HepG2 (cell line): ENCODE measurements around the gene ATRAID. TPM values are rescaled to one million over a fixed set of nuclear protein-coding genes. Genes with fewer than 3 reads are reported as not detected.

Source experiments
- BATF2 ChIP-seq: sonication (generic); formaldehyde crosslinking; IDR thresholded peaks from 2 replicates; pipeline ENCODE4 v1.8.0; 2022; ENCODE audit warnings: mild to moderate bottlenecking, missing genetic modification reagents, moderate library complexity
- BORCS8-MEF2B ChIP-seq: sonication (generic); formaldehyde crosslinking; IDR thresholded peaks from 2 replicates; pipeline ENCODE4 v1.8.0; 2022; ENCODE audit warnings: mild to moderate bottlenecking, missing genetic modification reagents
- HOXA7 ChIP-seq: sonication (generic); formaldehyde crosslinking; IDR thresholded peaks from 2 replicates; pipeline ENCODE4 v1.8.1; 2022; ENCODE audit warnings: mild to moderate bottlenecking, missing genetic modification reagents, moderate library complexity
- KAT8 ChIP-seq: IDR thresholded peaks from 2 replicates; pipeline ENCODE4 v1.6.1; 2016; ENCODE audit warnings: missing genetic modification reagents, missing compliant biosample characterization
- NPAS2 ChIP-seq: sonication (generic); formaldehyde crosslinking; IDR thresholded peaks from 2 replicates; pipeline ENCODE4 v1.8.0; 2022; ENCODE audit warnings: mild to moderate bottlenecking, missing genetic modification reagents, borderline replicate concordance
- NR2F2 ChIP-seq: IDR thresholded peaks from 2 replicates; pipeline ENCODE4 v1.6.1; 2012; ENCODE audit warnings: low read depth, inconsistent platforms, borderline replicate concordance
- RAD51 ChIP-seq: fragments of 450-650 bp; IDR thresholded peaks from 2 replicates; pipeline ENCODE4 v1.6.1; 2016; ENCODE audit warnings: borderline replicate concordance
- TEAD2 ChIP-seq: sonication (generic); formaldehyde crosslinking; IDR thresholded peaks from 2 replicates; pipeline ENCODE4 v1.9.0; 2021; ENCODE audit warnings: missing genetic modification reagents
- ZNF350 ChIP-seq: sonication (generic); formaldehyde crosslinking; IDR thresholded peaks from 2 replicates; pipeline ENCODE4 v1.4.0; 2020; ENCODE audit warnings: mild to moderate bottlenecking, low read depth, missing genetic modification reagents, borderline replicate concordance
- polyA plus RNA-seq, 8 experiments: library from polyadenylated mRNA; depleted of rRNA in 3 of 8; stranded (reverse) in 7 of 8; unstranded in 1 of 8; fragments of >200 nt; fragmentation: Illumina TruSeq in 4 of 8; extraction: Trizol in 4 of 8; gene quantifications; 2 replicates each; pipeline versions ENCODE4 v1.2.1 to v1.2.3, GENCODE V29; 2011 to 2016; ENCODE audit warnings: low read depth in 4 of 8, missing spikeins in 1 of 8, mixed read lengths in 1 of 8; ENCODE audit not compliant: insufficient read depth in 1 of 8
- total RNA-seq, 5 experiments: library from RNA; depleted of rRNA; stranded (reverse); fragments of >200 nt; fragmentation: Illumina TruSeq; extraction: Trizol; gene quantifications; 2 replicates each; pipeline ENCODE4 v1.2.3, GENCODE V29; 2016; ENCODE audit warnings: low read depth in 1 of 5
- TF ChIP-seq, protein P1 (sequence below): sonication (generic); formaldehyde crosslinking; IDR thresholded peaks from 2 replicates; pipeline ENCODE4 v1.5.1; 2020; ENCODE audit warnings: missing genetic modification reagents, mild to moderate bottlenecking, borderline replicate concordance
- TF ChIP-seq, protein P2 (sequence below): IDR thresholded peaks from 2 replicates; pipeline ENCODE4 v1.6.1; 2016; ENCODE audit warnings: missing compliant biosample characterization, missing genetic modification reagents, borderline replicate concordance
- TF ChIP-seq, protein P3 (sequence below): sonication (generic); formaldehyde crosslinking; IDR thresholded peaks from 2 replicates; pipeline ENCODE4 v1.4.0; 2020; ENCODE audit warnings: missing genetic modification reagents, borderline replicate concordance
- TF ChIP-seq, protein P4 (sequence below): sonication (generic); formaldehyde crosslinking; IDR thresholded peaks from 2 replicates; pipeline ENCODE4 v1.5.0; 2020; ENCODE audit warnings: mild to moderate bottlenecking, missing genetic modification reagents, borderline replicate concordance
- TF ChIP-seq, protein P5 (sequence below): sonication (generic); formaldehyde crosslinking; IDR thresholded peaks from 2 replicates; pipeline ENCODE4 v1.4.0; 2020; ENCODE audit warnings: missing genetic modification reagents

ATRAID gene
- total and polyA plus RNA-seq, 2 of the 13 experiments (the other 11 are each of a cell fraction or from before 2014, with no cell fraction given) = 207 to 382 TPM

DNA sequence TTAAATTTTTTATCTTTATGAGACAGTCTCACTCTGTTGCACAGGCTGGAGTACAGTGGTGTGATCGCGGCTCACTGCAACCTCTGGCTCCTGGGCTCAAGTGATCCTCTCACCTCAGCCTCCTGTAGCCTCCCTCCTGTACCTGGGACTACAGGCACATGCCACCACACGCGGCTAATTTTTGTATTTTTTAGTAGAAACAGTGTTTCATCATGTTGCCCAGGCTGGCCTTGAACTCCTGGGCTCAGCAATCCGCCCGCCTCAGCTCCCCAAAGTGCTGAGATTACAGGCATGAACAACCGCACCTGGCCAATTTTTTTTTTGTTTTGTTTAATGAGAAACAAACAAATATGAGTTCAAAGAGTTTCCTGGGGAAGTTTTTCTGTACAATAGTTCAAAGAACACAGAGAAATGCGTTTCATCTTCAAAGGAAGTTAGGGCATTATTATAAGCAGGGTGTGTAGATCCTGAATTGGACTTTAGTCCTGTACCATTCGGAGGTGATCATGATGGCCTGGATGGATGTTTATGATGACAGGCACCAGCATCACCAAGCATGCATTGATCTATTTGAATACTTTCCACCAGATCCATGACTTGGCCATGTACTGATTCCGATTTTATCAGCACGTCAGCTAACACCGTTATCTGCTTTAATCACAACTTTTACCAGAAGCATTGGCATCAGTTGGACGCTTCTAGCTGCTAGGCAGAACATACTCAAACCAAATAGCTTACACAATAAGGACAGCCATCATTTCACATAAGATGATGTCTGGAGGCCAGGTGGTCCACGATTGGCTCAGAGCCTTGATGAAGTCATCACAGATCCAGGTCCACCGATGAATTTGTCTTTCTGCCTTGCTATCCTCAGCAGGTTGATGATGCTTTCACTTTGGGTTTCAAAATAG is 34.1 kb upstream of the ATRAID start (continued):
- TF ChIP-seq, protein P1, sequence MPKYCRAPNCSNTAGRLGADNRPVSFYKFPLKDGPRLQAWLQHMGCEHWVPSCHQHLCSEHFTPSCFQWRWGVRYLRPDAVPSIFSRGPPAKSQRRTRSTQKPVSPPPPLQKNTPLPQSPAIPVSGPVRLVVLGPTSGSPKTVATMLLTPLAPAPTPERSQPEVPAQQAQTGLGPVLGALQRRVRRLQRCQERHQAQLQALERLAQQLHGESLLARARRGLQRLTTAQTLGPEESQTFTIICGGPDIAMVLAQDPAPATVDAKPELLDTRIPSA = no peak
- TF ChIP-seq NPAS2 (CRISPR knock-in tag) = no peak
- TF ChIP-seq RAD51 = no peak
- TF ChIP-seq NR2F2 = peak; percentile 85
- peak; percentile 81 for TF ChIP-seq ZNF350 (CRISPR knock-in tag)
- no peak for TF ChIP-seq TEAD2 (CRISPR knock-in tag)
- peak; percentile 85 for TF ChIP-seq KAT8 (CRISPR knock-in tag)
- TF ChIP-seq, protein P2, sequence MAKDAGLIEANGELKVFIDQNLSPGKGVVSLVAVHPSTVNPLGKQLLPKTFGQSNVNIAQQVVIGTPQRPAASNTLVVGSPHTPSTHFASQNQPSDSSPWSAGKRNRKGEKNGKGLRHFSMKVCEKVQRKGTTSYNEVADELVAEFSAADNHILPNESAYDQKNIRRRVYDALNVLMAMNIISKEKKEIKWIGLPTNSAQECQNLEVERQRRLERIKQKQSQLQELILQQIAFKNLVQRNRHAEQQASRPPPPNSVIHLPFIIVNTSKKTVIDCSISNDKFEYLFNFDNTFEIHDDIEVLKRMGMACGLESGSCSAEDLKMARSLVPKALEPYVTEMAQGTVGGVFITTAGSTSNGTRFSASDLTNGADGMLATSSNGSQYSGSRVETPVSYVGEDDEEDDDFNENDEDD (CRISPR knock-in tag) = peak; percentile 26; the same call in 1 of the 2 replicates
- TF ChIP-seq HOXA7 = 0 out of 2 replicates have a peak, but pooled peaks have one; percentile 55
- peak; percentile 75; the same call in 1 of the 2 replicates for TF ChIP-seq BATF2 (CRISPR knock-in tag)
- 0 out of 2 replicates have a peak, but pooled peaks have one; percentile 56 for TF ChIP-seq BORCS8-MEF2B (CRISPR knock-in tag)
- TF ChIP-seq, protein P3, sequence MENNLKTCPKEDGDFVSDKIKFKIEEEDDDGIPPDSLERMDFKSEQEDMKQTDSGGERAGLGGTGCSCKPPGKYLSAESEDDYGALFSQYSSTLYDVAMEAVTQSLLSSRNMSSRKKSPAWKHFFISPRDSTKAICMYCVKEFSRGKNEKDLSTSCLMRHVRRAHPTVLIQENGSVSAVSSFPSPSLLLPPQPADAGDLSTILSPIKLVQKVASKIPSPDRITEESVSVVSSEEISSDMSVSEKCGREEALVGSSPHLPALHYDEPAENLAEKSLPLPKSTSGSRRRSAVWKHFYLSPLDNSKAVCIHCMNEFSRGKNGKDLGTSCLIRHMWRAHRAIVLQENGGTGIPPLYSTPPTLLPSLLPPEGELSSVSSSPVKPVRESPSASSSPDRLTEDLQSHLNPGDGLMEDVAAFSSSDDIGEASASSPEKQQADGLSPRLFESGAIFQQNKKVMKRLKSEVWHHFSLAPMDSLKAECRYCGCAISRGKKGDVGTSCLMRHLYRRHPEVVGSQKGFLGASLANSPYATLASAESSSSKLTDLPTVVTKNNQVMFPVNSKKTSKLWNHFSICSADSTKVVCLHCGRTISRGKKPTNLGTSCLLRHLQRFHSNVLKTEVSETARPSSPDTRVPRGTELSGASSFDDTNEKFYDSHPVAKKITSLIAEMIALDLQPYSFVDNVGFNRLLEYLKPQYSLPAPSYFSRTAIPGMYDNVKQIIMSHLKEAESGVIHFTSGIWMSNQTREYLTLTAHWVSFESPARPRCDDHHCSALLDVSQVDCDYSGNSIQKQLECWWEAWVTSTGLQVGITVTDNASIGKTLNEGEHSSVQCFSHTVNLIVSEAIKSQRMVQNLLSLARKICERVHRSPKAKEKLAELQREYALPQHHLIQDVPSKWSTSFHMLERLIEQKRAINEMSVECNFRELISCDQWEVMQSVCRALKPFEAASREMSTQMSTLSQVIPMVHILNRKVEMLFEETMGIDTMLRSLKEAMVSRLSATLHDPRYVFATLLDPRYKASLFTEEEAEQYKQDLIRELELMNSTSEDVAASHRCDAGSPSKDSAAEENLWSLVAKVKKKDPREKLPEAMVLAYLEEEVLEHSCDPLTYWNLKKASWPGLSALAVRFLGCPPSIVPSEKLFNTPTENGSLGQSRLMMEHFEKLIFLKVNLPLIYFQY (CRISPR knock-in tag) = no peak
- TF ChIP-seq, protein P4, sequence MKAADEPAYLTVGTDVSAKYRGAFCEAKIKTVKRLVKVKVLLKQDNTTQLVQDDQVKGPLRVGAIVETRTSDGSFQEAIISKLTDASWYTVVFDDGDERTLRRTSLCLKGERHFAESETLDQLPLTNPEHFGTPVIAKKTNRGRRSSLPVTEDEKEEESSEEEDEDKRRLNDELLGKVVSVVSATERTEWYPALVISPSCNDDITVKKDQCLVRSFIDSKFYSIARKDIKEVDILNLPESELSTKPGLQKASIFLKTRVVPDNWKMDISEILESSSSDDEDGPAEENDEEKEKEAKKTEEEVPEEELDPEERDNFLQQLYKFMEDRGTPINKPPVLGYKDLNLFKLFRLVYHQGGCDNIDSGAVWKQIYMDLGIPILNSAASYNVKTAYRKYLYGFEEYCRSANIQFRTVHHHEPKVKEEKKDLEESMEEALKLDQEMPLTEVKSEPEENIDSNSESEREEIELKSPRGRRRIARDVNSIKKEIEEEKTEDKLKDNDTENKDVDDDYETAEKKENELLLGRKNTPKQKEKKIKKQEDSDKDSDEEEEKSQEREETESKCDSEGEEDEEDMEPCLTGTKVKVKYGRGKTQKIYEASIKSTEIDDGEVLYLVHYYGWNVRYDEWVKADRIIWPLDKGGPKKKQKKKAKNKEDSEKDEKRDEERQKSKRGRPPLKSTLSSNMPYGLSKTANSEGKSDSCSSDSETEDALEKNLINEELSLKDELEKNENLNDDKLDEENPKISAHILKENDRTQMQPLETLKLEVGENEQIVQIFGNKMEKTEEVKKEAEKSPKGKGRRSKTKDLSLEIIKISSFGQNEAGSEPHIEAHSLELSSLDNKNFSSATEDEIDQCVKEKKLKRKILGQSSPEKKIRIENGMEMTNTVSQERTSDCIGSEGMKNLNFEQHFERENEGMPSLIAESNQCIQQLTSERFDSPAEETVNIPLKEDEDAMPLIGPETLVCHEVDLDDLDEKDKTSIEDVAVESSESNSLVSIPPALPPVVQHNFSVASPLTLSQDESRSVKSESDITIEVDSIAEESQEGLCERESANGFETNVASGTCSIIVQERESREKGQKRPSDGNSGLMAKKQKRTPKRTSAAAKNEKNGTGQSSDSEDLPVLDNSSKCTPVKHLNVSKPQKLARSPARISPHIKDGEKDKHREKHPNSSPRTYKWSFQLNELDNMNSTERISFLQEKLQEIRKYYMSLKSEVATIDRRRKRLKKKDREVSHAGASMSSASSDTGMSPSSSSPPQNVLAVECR (CRISPR knock-in tag) = peak; percentile 52; the same call in 1 of the 2 replicates
- TF ChIP-seq, protein P5, sequence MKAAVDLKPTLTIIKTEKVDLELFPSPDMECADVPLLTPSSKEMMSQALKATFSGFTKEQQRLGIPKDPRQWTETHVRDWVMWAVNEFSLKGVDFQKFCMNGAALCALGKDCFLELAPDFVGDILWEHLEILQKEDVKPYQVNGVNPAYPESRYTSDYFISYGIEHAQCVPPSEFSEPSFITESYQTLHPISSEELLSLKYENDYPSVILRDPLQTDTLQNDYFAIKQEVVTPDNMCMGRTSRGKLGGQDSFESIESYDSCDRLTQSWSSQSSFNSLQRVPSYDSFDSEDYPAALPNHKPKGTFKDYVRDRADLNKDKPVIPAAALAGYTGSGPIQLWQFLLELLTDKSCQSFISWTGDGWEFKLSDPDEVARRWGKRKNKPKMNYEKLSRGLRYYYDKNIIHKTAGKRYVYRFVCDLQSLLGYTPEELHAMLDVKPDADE (CRISPR knock-in tag) = no peak
